BJ (cell line): ENCODE results near the gene PTPRC. TPM values are rescaled to one million over a fixed set of nuclear protein-coding genes. Genes with fewer than 3 reads are reported as not detected.

Experiments used
- CTCF ChIA-PET: fragments of 350-600 bp; formaldehyde crosslinking; extraction: SDS; loops from one replicate; lab custom pipeline; 2021; ENCODE audit warnings: antibody characterized with exemption, inconsistent platforms; lab: Yijun Ruan, JAX
- POLR2A ChIA-PET: fragments of 300-600 bp; sonication (Branson Sonifier 250); formaldehyde crosslinking; extraction: SDS; loops from one replicate; lab custom pipeline; 2021; ENCODE audit warnings: antibody characterized with exemption; lab: Charles Lee
- DNase-seq: peaks from one replicate; pipeline ENCODE4 v3.0.0-alpha.2; 2011; ENCODE audit warnings: low read depth
- H3K27me3 ChIP-seq: 2 replicates; pipeline ENCODE4 v1.6.0; 2011; ENCODE audit warnings: low read length; ENCODE audit not compliant: control insufficient read depth, insufficient read depth
- H3K36me3 ChIP-seq: 2 replicates; pipeline ENCODE4 v1.5.1; 2011; ENCODE audit warnings: low read length; ENCODE audit not compliant: control insufficient read depth, insufficient read depth
- H3K4me3 ChIP-seq: 2 replicates; pipeline ENCODE4 v1.5.1; 2011; ENCODE audit warnings: low read depth, mild to moderate bottlenecking, control low read depth, low read length
- CTCF ChIP-seq: IDR thresholded peaks from 2 replicates; pipeline ENCODE4 v1.5.1; 2011; ENCODE audit warnings: low read depth, mild to moderate bottlenecking, control low read depth, inconsistent platforms, low read length, moderate library complexity; ENCODE audit not compliant: insufficient read depth
- polyA plus RNA-seq: library from polyadenylated mRNA; depleted of rRNA; stranded (reverse); fragments of >200 nt; gene quantifications from 2 replicates; pipeline ENCODE4 v1.2.3, GENCODE V29; 2011

The PTPRC gene
- polyA plus RNA-seq, 1 experiment = 0.22 TPM

- POLR2A ChIA-PET = no interaction called here
- Histone ChIP-seq H3K36me3 (no peaks in the 10 kb centered on the region), H3K4me3 (no peak overlapping the region), H3K27me3 (no peaks in the 10 kb centered on the region)
- no peak for DNase-seq
- CTCF ChIA-PET = no interaction called here
- TF ChIP-seq CTCF = no peak
Measured at GRCh38 chr1:198714271-198714670, 75.4 kb downstream of the PTPRC start.

- POLR2A ChIA-PET = no interaction called here
- TF ChIP-seq CTCF = no peak
- no peaks in the 10 kb centered on the region for H3K27me3 ChIP-seq
Measured at GRCh38 chr1:198716051-198716450, 77.2 kb downstream of the PTPRC start.

GRCh38 chr1:198717510-198717909 lies 78.7 kb downstream of the PTPRC start:
- ChIA-PET CTCF (interaction anchor here (0.9 to 1.6 kb wide), 3 partner anchors 17 to 834 kb away, joined by 3 to 7 read pairs (median 3); no protein-coding TSS in a partner anchor), POLR2A (no interaction called here)
- TF ChIP-seq CTCF = no peak

More at GRCh38 chr1:198716051-198716450, 77.2 kb downstream of the PTPRC start:
- no peak for DNase-seq
- no peaks in the 10 kb centered on the region for H3K36me3 ChIP-seq
- CTCF ChIA-PET = interaction anchor here (0.9 kb wide), 1 partner anchor 24 kb away, joined by 3 read pairs; no protein-coding TSS in a partner anchor
- no peak overlapping the region for H3K4me3 ChIP-seq

GRCh38 chr1:198723127-198723526 lies 84.3 kb downstream of the PTPRC start:
- DNase-seq = no peak
- no peak overlapping the region for H3K4me3 ChIP-seq
- TF ChIP-seq CTCF = no peak
- ChIA-PET POLR2A (no interaction called here), CTCF (interaction anchor here (1.2 to 1.5 kb wide), 2 partner anchors 23 to 390 kb away, joined by 3 to 4 read pairs; no protein-coding TSS in a partner anchor)
- H3K36me3 ChIP-seq = no peaks in the 10 kb centered on the region
- no peaks in the 10 kb centered on the region for H3K27me3 ChIP-seq

More at GRCh38 chr1:198717510-198717909, 78.7 kb downstream of the PTPRC start:
- no peaks in the 10 kb centered on the region for H3K36me3 ChIP-seq
- no peak overlapping the region for H3K4me3 ChIP-seq
- no peak for DNase-seq
- H3K27me3 ChIP-seq = no peaks in the 10 kb centered on the region

- DNase-seq = no peak
- H3K27me3 ChIP-seq = no peaks in the 10 kb centered on the region
- ChIA-PET POLR2A (no interaction called here), CTCF (no interaction called here)
- no peak for TF ChIP-seq CTCF
- no peaks in the 10 kb centered on the region for H3K36me3 ChIP-seq
- H3K4me3 ChIP-seq = no peak overlapping the region
Measured at GRCh38 chr1:198725090-198725489, 86.2 kb downstream of the PTPRC start.
